AG20443 (cell line): ENCODE measurements around the gene HERC3.

ENCODE experiments used
- DNase-seq: peaks from one replicate; pipeline ENCODE4 v3.0.0; 2012; ENCODE audit warnings: low spot score, mixed read lengths

The HERC3 gene

DNA sequence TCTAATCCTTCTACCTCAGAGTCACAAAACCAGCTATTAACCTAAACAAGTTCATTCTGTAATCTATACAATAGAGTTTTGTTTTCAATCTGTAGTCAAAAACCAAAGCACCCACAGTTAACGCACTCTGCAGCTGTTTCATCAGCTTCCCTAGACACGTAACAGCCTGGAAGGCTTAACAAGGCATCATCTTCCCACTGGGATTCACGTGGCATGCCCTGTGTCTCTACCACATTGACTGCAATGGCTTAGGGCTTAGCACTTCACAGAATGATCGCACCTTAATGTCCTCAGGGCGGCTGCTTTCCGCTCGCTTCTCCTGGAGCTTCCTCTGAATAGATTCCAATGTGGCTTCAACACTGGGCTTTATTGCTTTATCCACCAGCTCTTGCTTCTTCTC lies 155.1 kb downstream of the HERC3 start:
- DNase-seq = no peak

DNA sequence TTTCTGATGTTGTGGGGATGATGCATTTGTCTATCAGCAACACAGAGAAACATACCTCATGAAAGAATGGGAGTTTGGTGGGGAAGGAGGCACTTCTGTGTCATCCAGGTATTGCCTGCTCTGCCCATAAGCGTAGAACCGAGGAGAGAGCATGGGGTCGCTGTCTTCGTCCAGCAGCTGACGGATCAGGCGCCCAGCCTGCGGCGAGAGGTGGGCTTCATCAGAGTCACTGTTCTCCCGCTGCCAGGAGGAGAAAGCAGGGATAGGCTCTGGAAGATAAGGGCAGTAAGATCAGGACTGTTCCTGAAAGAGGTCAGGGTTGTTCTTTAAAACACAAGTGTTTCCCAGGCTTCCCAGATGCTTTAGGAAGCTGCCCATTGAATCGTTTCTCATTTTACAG lies 158.1 kb downstream of the HERC3 start:
- DNase-seq = no peak

DNA sequence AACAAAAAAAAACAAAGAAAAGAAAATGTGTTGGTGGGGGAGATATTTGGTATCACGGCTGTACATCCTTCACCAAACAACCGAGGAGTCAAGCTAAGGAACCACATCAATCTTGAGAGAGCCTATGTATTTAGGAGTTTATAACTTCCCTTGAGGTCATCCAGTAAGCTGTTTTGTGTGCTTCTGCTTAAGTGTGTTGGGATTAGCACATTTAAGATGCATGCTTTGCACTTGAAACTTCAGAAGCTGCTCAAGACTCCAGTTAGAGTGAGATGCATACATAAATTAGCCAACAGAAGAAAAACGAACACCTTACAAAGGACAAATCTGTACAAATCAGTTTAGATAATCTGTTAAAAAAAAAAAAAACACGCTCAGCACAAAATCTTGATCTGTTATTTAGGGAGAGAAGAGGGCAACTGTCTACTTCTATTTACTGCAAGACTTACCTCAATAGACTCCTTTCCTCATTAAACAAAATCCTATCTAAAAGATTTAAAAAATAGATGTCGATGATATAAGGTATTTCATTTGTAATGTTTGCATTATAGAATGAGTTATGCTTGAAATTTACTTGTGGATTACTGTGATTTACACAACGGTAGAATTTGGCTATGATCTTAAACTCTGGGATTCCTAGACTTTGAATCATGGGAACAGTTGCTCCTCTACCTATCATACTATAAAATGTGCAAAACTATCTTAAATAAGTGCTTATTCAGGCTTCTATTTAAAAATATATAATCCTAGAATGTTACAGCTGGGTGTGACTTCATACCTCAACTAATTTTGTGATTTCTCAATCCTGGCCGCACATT lies 159.2 kb downstream of the HERC3 start:
- DNase-seq = no peak

DNA sequence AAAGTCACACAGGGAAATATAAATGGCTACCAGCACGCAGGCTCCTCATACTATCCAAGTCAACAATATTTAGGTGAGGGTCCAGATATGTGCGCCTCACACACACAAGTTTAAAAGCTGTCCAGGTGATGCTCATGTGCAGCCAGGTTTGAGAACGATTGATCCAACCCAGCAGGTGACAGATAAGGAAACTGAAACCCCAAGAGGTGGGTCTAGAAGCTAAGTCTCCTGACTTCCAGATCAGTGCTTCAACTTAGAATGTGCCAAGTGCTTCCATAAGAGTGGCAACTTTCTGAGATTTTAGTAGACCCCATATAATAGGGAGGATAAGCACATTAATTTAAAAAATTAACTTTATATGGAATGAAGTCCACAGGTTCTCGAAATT lies 159.8 kb downstream of the HERC3 start:
- no peak for DNase-seq

DNA sequence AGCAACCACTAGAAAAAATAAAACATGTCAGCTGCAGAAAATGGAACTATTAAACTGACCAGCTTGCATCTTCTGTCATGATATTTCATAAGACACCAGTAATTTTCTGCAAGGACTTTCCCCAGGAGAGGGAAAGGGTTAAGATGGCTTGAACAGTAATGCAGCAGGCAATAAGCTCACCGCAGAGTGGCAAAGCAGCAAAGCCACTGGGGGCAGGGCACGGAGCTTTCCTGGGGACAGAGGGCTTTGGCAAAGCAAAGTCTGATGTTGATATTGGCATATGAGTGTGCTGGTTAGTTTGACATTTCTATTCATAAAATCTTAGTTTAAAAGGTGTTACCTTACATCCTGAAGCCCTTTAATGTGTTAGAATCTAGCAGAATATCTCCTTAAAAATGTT lies 160.5 kb downstream of the HERC3 start:
- DNase-seq = no peak

DNA sequence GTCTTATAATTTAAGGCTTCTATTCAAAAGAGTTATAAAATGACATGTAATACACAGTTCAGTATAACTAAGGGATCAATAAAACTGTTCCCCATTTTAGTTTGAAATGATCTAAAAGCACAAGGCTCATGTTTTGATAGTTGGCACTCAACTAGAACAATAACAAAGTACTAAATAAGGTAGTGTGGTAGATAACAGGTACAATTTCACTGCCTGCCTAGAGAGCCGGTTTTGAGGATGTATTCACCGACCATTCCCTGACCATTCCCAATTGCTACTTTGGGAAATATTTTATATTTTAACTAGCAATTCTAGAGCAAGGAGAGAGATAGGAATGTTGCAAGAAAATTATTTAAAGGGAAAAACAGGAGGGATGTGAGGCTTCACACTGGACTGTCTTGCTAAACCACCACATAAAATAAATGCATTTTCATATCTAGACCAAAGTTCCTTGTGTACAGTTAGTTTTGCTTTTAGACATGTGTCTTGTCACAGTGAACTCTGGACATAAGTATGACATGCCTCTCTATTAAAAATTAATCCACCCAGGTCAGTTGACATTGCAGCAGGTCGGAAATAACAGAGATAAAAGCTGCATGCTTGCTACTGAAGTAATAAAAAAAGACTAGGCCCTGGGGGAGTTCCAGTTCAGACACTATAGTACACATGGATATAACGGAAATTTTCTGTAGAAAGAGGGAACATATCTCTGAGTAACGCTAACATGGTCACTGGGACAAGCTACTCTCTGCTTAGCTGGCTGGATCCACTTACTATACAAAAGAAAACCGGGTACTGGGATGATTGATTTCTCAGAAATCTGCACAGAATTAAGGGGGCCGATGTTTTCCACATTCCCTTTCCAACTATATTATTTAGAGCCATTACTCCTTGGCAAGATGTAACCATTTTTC lies 161.6 kb downstream of the HERC3 start:
- DNase-seq = no peak

DNA sequence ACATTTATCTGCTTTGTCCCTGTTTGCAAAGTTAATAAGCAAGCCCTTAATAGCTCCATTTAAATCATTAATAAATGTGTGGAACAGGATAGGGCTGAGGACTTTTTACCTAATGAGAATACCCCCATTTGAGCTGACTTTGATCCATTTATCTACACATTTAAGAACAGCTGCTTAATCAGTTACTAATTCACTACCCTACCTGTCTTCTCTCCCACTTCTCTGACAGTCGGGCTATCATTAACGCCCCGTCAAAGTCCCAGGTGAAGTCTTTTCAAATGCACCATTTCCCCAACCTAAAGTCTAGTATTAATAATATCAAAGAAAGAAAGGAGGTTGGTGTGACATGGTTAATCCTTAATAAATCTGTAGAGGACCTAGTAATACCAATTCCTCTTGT lies 162.5 kb downstream of the HERC3 start:
- DNase-seq = no peak

DNA sequence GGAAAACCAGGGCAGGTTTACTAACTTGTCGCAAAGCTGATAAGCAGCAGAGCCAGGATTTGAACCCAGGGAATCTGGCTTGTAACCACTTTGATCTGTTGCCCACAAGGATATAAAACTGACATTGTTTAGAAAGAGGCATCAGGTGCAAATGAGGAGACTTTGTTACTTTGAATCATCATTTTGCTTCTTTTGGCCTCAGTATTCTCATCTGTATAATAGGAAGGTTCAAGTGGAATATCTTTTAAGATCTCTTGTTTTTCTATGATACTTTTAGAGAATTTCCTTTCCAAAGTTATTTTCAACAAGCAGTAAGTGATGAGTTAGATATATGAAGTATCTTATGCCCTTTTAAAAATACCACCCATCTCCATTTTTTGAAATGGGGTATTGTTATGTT lies 163.2 kb downstream of the HERC3 start:
- DNase-seq = no peak

DNA sequence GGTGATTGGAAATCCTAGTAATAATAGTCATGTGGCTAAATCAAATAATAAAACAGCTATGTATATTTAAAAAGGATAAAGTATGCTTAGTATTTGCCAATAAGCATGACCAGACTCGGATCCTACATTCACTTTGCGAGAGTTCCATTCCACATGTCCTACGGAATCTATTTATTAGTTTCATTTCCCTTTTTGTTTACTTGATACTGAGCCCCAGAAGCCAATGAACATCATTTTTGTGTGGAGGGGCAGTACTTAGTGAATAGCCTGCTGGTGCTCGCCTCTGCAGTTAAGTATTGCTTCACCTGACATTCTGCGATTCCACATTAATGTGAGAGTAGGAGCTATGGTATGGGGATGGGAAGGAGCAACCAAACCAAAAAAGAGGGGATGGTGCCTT lies 163.9 kb downstream of the HERC3 start:
- no peak for DNase-seq

DNA sequence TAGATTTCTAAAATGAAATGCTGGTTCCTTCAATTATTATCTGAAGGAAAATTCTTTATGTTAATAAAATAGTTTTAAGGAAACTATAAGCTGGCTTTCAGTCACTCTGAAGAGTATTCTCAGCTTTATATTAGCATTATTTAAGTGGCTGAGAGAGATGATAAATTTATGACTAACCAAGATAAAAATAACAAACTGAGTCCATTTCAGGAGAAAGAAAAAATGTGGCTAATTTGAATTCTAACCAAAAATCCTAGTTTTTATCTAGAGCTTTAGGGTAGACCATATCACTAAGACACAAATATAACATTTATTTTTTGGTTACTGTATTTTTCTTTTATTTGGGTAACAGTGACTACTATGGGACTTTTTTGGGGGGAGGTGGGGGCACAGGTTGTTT lies 164.8 kb downstream of the HERC3 start:
- DNase-seq = no peak

DNA sequence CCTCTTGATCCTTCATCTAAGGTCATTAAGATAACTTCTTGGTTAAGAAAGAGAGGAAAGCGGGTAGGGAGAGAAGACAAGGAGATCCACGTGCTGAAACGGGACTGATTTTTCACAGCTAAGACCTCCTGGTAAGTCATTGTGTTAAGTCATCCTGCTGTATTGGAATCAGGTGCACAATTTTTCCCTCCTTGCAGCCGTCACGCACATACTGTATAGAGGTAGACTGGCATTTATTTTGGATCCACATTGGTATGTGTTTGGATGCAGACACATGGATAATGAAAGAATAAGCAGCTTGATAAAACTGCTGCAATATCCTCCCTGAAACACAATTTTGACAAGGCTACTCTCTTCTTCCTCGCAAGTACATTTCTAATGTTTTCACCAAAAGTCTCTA lies 165.5 kb downstream of the HERC3 start:
- DNase-seq = no peak
